H1 (cell line): ENCODE data around the gene DMAC2L. TPM values are rescaled to one million over a fixed set of nuclear protein-coding genes. Genes with fewer than 3 reads are reported as not detected.

Source experiments
- CTCF ChIA-PET: fragments of 300-600 bp; sonication (Branson Sonifier 250); formaldehyde crosslinking; loops from one replicate; lab custom pipeline; 2021; ENCODE audit not compliant: partially characterized antibody; lab: Charles Lee
- POLR2A ChIA-PET: fragments of 300-600 bp; sonication (Branson Sonifier 250); formaldehyde crosslinking; loops from one replicate; lab custom pipeline; 2021; ENCODE audit warnings: inconsistent platforms; ENCODE audit not compliant: partially characterized antibody; lab: Charles Lee
- DNase-seq, 2 experiments: peaks; one replicate each; pipeline versions ENCODE4 v3.0.0 to v3.0.0-alpha.2; 2010 to 2022; ENCODE audit warnings: low spot score in 2 of 2, low read depth in 1 of 2, mixed read lengths in 1 of 2
- FAIRE-seq: peaks from 2 replicates; lab custom pipeline; 2011; peaks lifted over from hg19 to GRCh38; lab: Jason Lieb, UNC
- H2AFZ ChIP-seq: 2 replicates; pipeline ENCODE4 v1.8.1; 2012; ENCODE audit warnings: low read length, inconsistent platforms
- H2AK5ac ChIP-seq: 2 replicates; pipeline ENCODE4 v1.6.1; 2013; ENCODE audit warnings: low read depth, low read length
- H2BK120ac ChIP-seq: replicated peaks from 2 replicates; pipeline ENCODE3; 2013; ENCODE audit warnings: low read depth, low read length, inconsistent platforms
- H2BK12ac ChIP-seq: 2 replicates; pipeline ENCODE4 v1.6.1; 2013; ENCODE audit warnings: low read depth, low read length
- H2BK15ac ChIP-seq: 2 replicates; pipeline ENCODE4 v1.6.1; 2013; ENCODE audit warnings: low read length
- H2BK20ac ChIP-seq: 2 replicates; pipeline ENCODE4 v1.6.1; 2013; ENCODE audit warnings: low read length
- H2BK5ac ChIP-seq: 2 replicates; pipeline ENCODE4 v1.6.1; 2013; ENCODE audit warnings: low read depth, low read length
- H3K14ac ChIP-seq: 2 replicates; pipeline ENCODE4 v1.6.1; 2013; ENCODE audit warnings: inconsistent platforms; ENCODE audit not compliant: insufficient read length
- H3K18ac ChIP-seq: 2 replicates; pipeline ENCODE4 v1.6.1; 2013; ENCODE audit warnings: low read length; ENCODE audit errors: extremely low read depth
- H3K23ac ChIP-seq: 2 replicates; pipeline ENCODE4 v1.6.1; 2013; ENCODE audit warnings: inconsistent platforms; ENCODE audit not compliant: insufficient read length
- H3K23me2 ChIP-seq: 2 replicates; pipeline ENCODE4 v1.6.1; 2013; ENCODE audit warnings: low read depth, low read length
- H3K27ac ChIP-seq: 2 replicates; pipeline ENCODE4 v1.6.1; 2011; ENCODE audit warnings: low read depth, low read length, inconsistent platforms
- H3K27me3 ChIP-seq, 4 experiments: replicated peaks in 1 of 4; 1 replicate in 1 of 4; 2 replicates in 3 of 4; pipeline versions ENCODE4 v1.6.1 to v1.8.1; 2011 to 2013; ENCODE audit warnings: low read length in 3 of 4, mild to moderate bottlenecking in 3 of 4, inconsistent platforms in 2 of 4, mixed read lengths in 2 of 4, moderate library complexity in 1 of 4; ENCODE audit not compliant: control insufficient read depth in 3 of 4, insufficient read depth in 3 of 4; ENCODE audit errors: extremely low read depth in 1 of 4
- H3K36me3 ChIP-seq, 4 experiments: 2 replicates each; pipeline versions ENCODE4 v1.6.1 to v1.8.1; 2011 to 2013; ENCODE audit warnings: mild to moderate bottlenecking in 4 of 4, low read length in 3 of 4, moderate library complexity in 2 of 4, control low read depth in 1 of 4, inconsistent platforms in 1 of 4; ENCODE audit not compliant: insufficient read depth in 4 of 4, control insufficient read depth in 2 of 4
- H3K4ac ChIP-seq: replicated peaks from 2 replicates; pipeline ENCODE3; 2013; ENCODE audit warnings: low read length, low read depth, mixed read lengths, inconsistent platforms; ENCODE audit not compliant: insufficient read length
- H3K4me1 ChIP-seq, 4 experiments: replicated peaks in 1 of 4; 1 replicate in 1 of 4; 2 replicates in 3 of 4; pipeline versions ENCODE4 v1.6.1 to v1.8.1; 2011 to 2013; ENCODE audit warnings: low read length in 3 of 4, inconsistent platforms in 2 of 4, mixed read lengths in 1 of 4; ENCODE audit not compliant: insufficient read depth in 4 of 4, control insufficient read depth in 3 of 4
- H3K4me2 ChIP-seq, 2 experiments: 2 replicates each; pipeline versions ENCODE4 v1.6.1 to v1.8.1; 2011 to 2013; ENCODE audit warnings: low read depth in 2 of 2, low read length in 2 of 2, control low read depth in 1 of 2, inconsistent platforms in 1 of 2, mild to moderate bottlenecking in 1 of 2; ENCODE audit not compliant: insufficient read depth in 1 of 2
- H3K4me3 ChIP-seq, 4 experiments: fragments of 200-600, 300-600 bp in 1 of 4; sonication (generic), shearing (Covaris generic), sonication (Bioruptor Twin) in 1 of 4; 2 replicates each; pipeline versions ENCODE4 v1.5.1 to v1.8.1; 2011 to 2016; ENCODE audit warnings: low read length in 4 of 4, low read depth in 3 of 4, control low read depth in 2 of 4, inconsistent platforms in 2 of 4, mild to moderate bottlenecking in 2 of 4, mixed read lengths in 1 of 4, moderate library complexity in 1 of 4; ENCODE audit not compliant: insufficient read depth in 2 of 4; ENCODE audit errors: extremely low read depth in 1 of 4
- H3K56ac ChIP-seq: replicated peaks from 2 replicates; pipeline ENCODE3; 2013; ENCODE audit warnings: low read depth, mild to moderate bottlenecking, mixed read lengths, low read length, inconsistent platforms; ENCODE audit not compliant: insufficient read length
- H3K79me1 ChIP-seq: 2 replicates; pipeline ENCODE4 v1.6.1; 2013; ENCODE audit warnings: low read depth, low read length, control low read depth
- H3K79me2 ChIP-seq, 2 experiments: 2 replicates each; pipeline versions ENCODE4 v1.6.1 to v1.8.1; 2012 to 2013; ENCODE audit warnings: low read length in 2 of 2, mild to moderate bottlenecking in 2 of 2, inconsistent platforms in 1 of 2; ENCODE audit not compliant: insufficient read depth in 2 of 2, control insufficient read depth in 1 of 2
- H3K9ac ChIP-seq, 4 experiments: replicated peaks in 1 of 4; 1 replicate in 1 of 4; 2 replicates in 3 of 4; pipeline versions ENCODE4 v1.6.1 to v1.8.1; 2011 to 2013; ENCODE audit warnings: low read depth in 3 of 4, low read length in 3 of 4, control low read depth in 2 of 4, mild to moderate bottlenecking in 2 of 4, moderate library complexity in 2 of 4, inconsistent platforms in 1 of 4; ENCODE audit errors: extremely low read depth in 1 of 4
- H3K9me3 ChIP-seq, 2 experiments: 2 replicates each; pipeline versions ENCODE4 v1.6.1 to v1.8.1; 2012 to 2013; ENCODE audit warnings: mild to moderate bottlenecking in 2 of 2, moderate library complexity in 2 of 2, control low read depth in 1 of 2, inconsistent platforms in 1 of 2, low read depth in 1 of 2, low read length in 1 of 2, mixed read lengths in 1 of 2; ENCODE audit not compliant: insufficient read depth in 2 of 2
- H4K20me1 ChIP-seq, 2 experiments: replicated peaks in 1 of 2; 2 replicates each; pipeline versions ENCODE3 to v1.8.1; 2011 to 2013; ENCODE audit warnings: inconsistent platforms in 2 of 2, low read length in 2 of 2, mild to moderate bottlenecking in 1 of 2; ENCODE audit not compliant: insufficient read depth in 2 of 2, control insufficient read depth in 1 of 2
- H4K5ac ChIP-seq: 2 replicates; pipeline ENCODE4 v1.6.1; 2013; ENCODE audit warnings: low read length, low read depth, mixed read lengths, inconsistent platforms; ENCODE audit not compliant: insufficient read length
- H4K8ac ChIP-seq: 2 replicates; pipeline ENCODE4 v1.8.0; 2013; ENCODE audit warnings: mild to moderate bottlenecking, moderate library complexity, low read length, inconsistent platforms; ENCODE audit not compliant: insufficient read depth; ENCODE audit errors: extremely low read depth
- H4K91ac ChIP-seq: replicated peaks from 2 replicates; pipeline ENCODE3; 2013; ENCODE audit warnings: low read length, mixed read lengths, inconsistent platforms; ENCODE audit not compliant: insufficient read length
- WGBS, 2 experiments: shearing (Covaris generic) in 1 of 2; methylation state at CpG; one replicate each; pipeline versions ENCODE4 v1.1.6 to v1.1.7; 2013 to 2015; ENCODE audit warnings: low lambda C conversion rate in 2 of 2, mixed read lengths in 2 of 2, inconsistent platforms in 1 of 2, low coverage in 1 of 2, missing lambda C conversion rate in 1 of 2; ENCODE audit not compliant: insufficient replicate concordance in 2 of 2, insufficient coverage in 1 of 2, insufficient read length in 1 of 2; ENCODE audit errors: extremely low coverage in 1 of 2, missing lambda C conversion rate in 1 of 2; 5-methylcytosine and 5-hydroxymethylcytosine counted together
- polyA plus RNA-seq, 7 experiments: library from polyadenylated mRNA; depleted of rRNA in 3 of 7; stranded (reverse) in 5 of 7; unstranded in 2 of 7; fragments of >200 nt in 5 of 7; fragments of 200-250 nt in 2 of 7; gene quantifications; 1 replicate in 5 of 7; 2 replicates in 1 of 7; 4 replicates in 1 of 7; pipeline versions ENCODE4 v1.2.1 to v1.2.3, GENCODE V29; 2011 to 2013; ENCODE audit warnings: missing spikeins in 2 of 7, mixed read lengths in 2 of 7
- total RNA-seq: library from RNA; stranded (reverse); fragmentation: NEBNext Ultra II Directional; extraction: Animal tissue kit (Norgen Biotek cat#: 25700); gene quantifications from 2 replicates; pipeline ENCODE4 v1.2.1, GENCODE V29; 2021

DMAC2L gene
- total and polyA plus RNA-seq, 2 of the 8 experiments (the other 6 are each of a cell fraction or from before 2014, with no cell fraction given), result 20.3 to 28.9 TPM

GRCh38 chr14:50270932-50271331 is 41.2 kb upstream of the DMAC2L start:
- no peak overlapping the region for H3K14ac ChIP-seq
- ChIA-PET POLR2A (no interaction called here), CTCF (interaction anchor here (0.9 kb wide), 1 partner anchor 10 kb away, joined by 3 read pairs; no protein-coding TSS in a partner anchor)
- H3K18ac ChIP-seq, result no peak overlapping the region
- no peak overlapping the region for H3K4ac ChIP-seq
- no peak overlapping the region for H4K5ac ChIP-seq
- no peaks in the 10 kb centered on the region for H3K4me1 ChIP-seq
- no peak for FAIRE-seq
- DNase-seq, result no peak
- no peaks in the 10 kb centered on the region for H3K9me3 ChIP-seq
- H4K8ac ChIP-seq, result no peak overlapping the region
- H3K27me3 ChIP-seq, result no peaks in the 10 kb centered on the region
- WGBS, 2 experiments, result 91% methylated on average over 6 of the region's 6 CpGs; no CpG with 5 or more reads in 1 of the 2 experiments
- no peak overlapping the region for H2AK5ac ChIP-seq
- no peak overlapping the region for H2BK5ac ChIP-seq
- no peaks in the 10 kb centered on the region for H3K23me2 ChIP-seq
- H3K23ac ChIP-seq, result no peak overlapping the region
- H2BK20ac ChIP-seq, result no peak overlapping the region
- H2BK120ac ChIP-seq, result no peak overlapping the region
- H3K27ac ChIP-seq, result no peak overlapping the region
- no peak overlapping the region for H3K56ac ChIP-seq
- H2AFZ ChIP-seq, result no peak overlapping the region
- no peak overlapping the region for H3K4me3 ChIP-seq
- no peak overlapping the region for H3K9ac ChIP-seq
- H4K20me1 ChIP-seq, result no peaks in the 10 kb centered on the region
- H3K79me1 ChIP-seq, result no peaks in the 10 kb centered on the region
- H3K36me3 ChIP-seq, result peaks cover 0 to 3% (median 0%) of the 10 kb centered on the region in 4 experiments; a peak in 2 of 8 replicates
- H2BK15ac ChIP-seq, result no peak overlapping the region
- H2BK12ac ChIP-seq, result no peak overlapping the region
- H3K79me2 ChIP-seq, result no peaks in the 10 kb centered on the region
- H3K4me2 ChIP-seq, result no peak overlapping the region
- H4K91ac ChIP-seq, result no peak overlapping the region
